ENCODE measurements around the gene GUCY1A2.

DNA sequence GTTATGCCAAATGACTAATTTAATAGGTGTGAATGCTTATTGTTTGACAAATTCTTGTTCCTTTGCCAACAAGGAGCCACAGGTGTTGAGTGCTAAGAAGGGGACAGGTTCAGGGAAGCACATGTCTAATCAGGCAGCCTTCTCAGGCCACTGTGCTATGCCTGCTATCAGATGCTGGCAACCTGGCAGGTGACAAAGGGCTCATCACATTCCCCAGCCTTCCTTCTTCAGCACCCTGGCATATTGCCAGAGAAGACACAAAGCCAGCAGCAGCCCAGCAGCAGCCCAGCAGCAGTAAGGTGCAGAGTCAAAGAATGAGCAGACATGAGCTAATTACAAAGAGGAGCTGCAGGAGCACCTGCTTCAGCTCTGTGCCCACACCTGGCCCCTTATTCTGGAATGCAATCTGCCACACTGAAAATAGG, 68.2 kb downstream of the GUCY1A2 start:
- TF ChIP-seq, protein P1, sequence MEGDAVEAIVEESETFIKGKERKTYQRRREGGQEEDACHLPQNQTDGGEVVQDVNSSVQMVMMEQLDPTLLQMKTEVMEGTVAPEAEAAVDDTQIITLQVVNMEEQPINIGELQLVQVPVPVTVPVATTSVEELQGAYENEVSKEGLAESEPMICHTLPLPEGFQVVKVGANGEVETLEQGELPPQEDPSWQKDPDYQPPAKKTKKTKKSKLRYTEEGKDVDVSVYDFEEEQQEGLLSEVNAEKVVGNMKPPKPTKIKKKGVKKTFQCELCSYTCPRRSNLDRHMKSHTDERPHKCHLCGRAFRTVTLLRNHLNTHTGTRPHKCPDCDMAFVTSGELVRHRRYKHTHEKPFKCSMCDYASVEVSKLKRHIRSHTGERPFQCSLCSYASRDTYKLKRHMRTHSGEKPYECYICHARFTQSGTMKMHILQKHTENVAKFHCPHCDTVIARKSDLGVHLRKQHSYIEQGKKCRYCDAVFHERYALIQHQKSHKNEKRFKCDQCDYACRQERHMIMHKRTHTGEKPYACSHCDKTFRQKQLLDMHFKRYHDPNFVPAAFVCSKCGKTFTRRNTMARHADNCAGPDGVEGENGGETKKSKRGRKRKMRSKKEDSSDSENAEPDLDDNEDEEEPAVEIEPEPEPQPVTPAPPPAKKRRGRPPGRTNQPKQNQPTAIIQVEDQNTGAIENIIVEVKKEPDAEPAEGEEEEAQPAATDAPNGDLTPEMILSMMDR (optimal IDR thresholded peaks at IDR 0.05 in 1 of 3, IDR thresholded peaks at IDR 0.05 in 1 of 3, conservative IDR thresholded peaks at IDR 0.05 in 1 of 3; ENCODE audit: extremely low read depth in 1 of 3, insufficient read depth in 2 of 3, low read length in 3 of 3): no peak
- no peak for TF ChIP-seq EZH2 (IDR thresholded peaks at IDR 0.05; ENCODE audit: low read length)

Data from keratinocyte (primary cell).